ENCODE results near the gene BRSK2.

The BRSK2 gene

GRCh38 chr11:1387961-1388762, 1.6 kb upstream of the BRSK2 start:
- Histone ChIP-seq H3K4me1 (ENCODE audit: insufficient read depth, low read length, severe bottlenecking) (peaks cover 9% of the 10 kb centered on the region), H3K9me2 (ENCODE audit: low read depth, low read length) (no peaks in the 10 kb centered on the region), H3K9ac (ENCODE audit: low read length) (no peak overlapping the region), H3K27ac (ENCODE audit: low read depth, low read length, poor library complexity, severe bottlenecking) (no peak overlapping the region), H3K9me3 (ENCODE audit: low read length) (no peaks in the 10 kb centered on the region), H4K20me1 (ENCODE audit: insufficient read depth, low read length) (no peaks in the 10 kb centered on the region), H3F3A (ENCODE audit: insufficient read depth, low read length) (no peaks in the 10 kb centered on the region), H3K27me3 (ENCODE audit: insufficient read depth, low read length) (no peaks in the 10 kb centered on the region), H3K36me3 (ENCODE audit: insufficient read depth, low read length) (no peaks in the 10 kb centered on the region), H3K4me2 (ENCODE audit: low read length) (no peak overlapping the region), H3K79me2 (ENCODE audit: insufficient read depth, low read length) (no peaks in the 10 kb centered on the region), H2AFZ (ENCODE audit: low read length) (no peak overlapping the region), H3K4me3 (ENCODE audit: low read depth, low read length, poor library complexity, severe bottlenecking) (no peak overlapping the region)
- TF ChIP-seq EZH2 (IDR thresholded peaks at IDR 0.05; ENCODE audit: borderline replicate concordance, low read length) (no peak), CTCF (IDR thresholded peaks at IDR 0.05; ENCODE audit: low read length) (no peak)

- TF ChIP-seq CTCF (IDR thresholded peaks at IDR 0.05; ENCODE audit: low read length): no peak
- TF ChIP-seq EZH2 (IDR thresholded peaks at IDR 0.05; ENCODE audit: borderline replicate concordance, low read length): no peak
- no peak overlapping the region for H2AFZ ChIP-seq (ENCODE audit: low read length)
- no peaks in the 10 kb centered on the region for H3F3A ChIP-seq (ENCODE audit: insufficient read depth, low read length)
- H3K9me2 ChIP-seq (ENCODE audit: low read depth, low read length): no peaks in the 10 kb centered on the region
- no peaks in the 10 kb centered on the region for H3K79me2 ChIP-seq (ENCODE audit: insufficient read depth, low read length)
- H3K9ac ChIP-seq (ENCODE audit: low read length): no peak overlapping the region; the same call in 1 of the 2 replicates
- H3K27me3 ChIP-seq (ENCODE audit: insufficient read depth, low read length): no peaks in the 10 kb centered on the region
- H3K4me2 ChIP-seq (ENCODE audit: low read length): peak overlapping the region; percentile 62; the same call in 1 of the 2 replicates
- no peak overlapping the region for H3K27ac ChIP-seq (ENCODE audit: low read depth, low read length, poor library complexity, severe bottlenecking)
- no peaks in the 10 kb centered on the region for H4K20me1 ChIP-seq (ENCODE audit: insufficient read depth, low read length)
- no peaks in the 10 kb centered on the region for H3K36me3 ChIP-seq (ENCODE audit: insufficient read depth, low read length)
- H3K4me1 ChIP-seq (ENCODE audit: insufficient read depth, low read length, severe bottlenecking): peaks cover 6% of the 10 kb centered on the region
- no peaks in the 10 kb centered on the region for H3K9me3 ChIP-seq (ENCODE audit: low read length)
- H3K4me3 ChIP-seq (ENCODE audit: low read depth, low read length, poor library complexity, severe bottlenecking): no peak overlapping the region
These were observed 1.0 kb upstream of the BRSK2 start for GRCh38 chr11:1388763-1389102.

- H3K4me3 ChIP-seq (ENCODE audit: low read depth, low read length, poor library complexity, severe bottlenecking): peak overlapping the region; percentile 51
- H3K9me3 ChIP-seq (ENCODE audit: low read length): no peaks in the 10 kb centered on the region
- peaks cover 6% of the 10 kb centered on the region for H3K4me1 ChIP-seq (ENCODE audit: insufficient read depth, low read length, severe bottlenecking)
- H3K79me2 ChIP-seq (ENCODE audit: insufficient read depth, low read length): no peaks in the 10 kb centered on the region
- peak overlapping the region; percentile 62 for H3K4me2 ChIP-seq (ENCODE audit: low read length)
- no peak overlapping the region for H3K27ac ChIP-seq (ENCODE audit: low read depth, low read length, poor library complexity, severe bottlenecking)
- H3K27me3 ChIP-seq (ENCODE audit: insufficient read depth, low read length): no peaks in the 10 kb centered on the region
- no peaks in the 10 kb centered on the region for H3K36me3 ChIP-seq (ENCODE audit: insufficient read depth, low read length)
- no peak overlapping the region for H2AFZ ChIP-seq (ENCODE audit: low read length)
- no peaks in the 10 kb centered on the region for H4K20me1 ChIP-seq (ENCODE audit: insufficient read depth, low read length)
- TF ChIP-seq EZH2 (IDR thresholded peaks at IDR 0.05; ENCODE audit: borderline replicate concordance, low read length): no peak
- no peak for TF ChIP-seq CTCF (IDR thresholded peaks at IDR 0.05; ENCODE audit: low read length)
- peak overlapping the region; percentile 54; the same call in 1 of the 2 replicates for H3K9ac ChIP-seq (ENCODE audit: low read length)
- H3K9me2 ChIP-seq (ENCODE audit: low read depth, low read length): no peaks in the 10 kb centered on the region
- H3F3A ChIP-seq (ENCODE audit: insufficient read depth, low read length): no peaks in the 10 kb centered on the region
These were observed 417 bp upstream of the BRSK2 start for GRCh38 chr11:1389103-1389931.
